Parathyroid adenoma (tissue), 2 donors: ENCODE measurements around the gene MB21D2.

Experiments used
- H2AFZ ChIP-seq: fragments of 300-600 bp; sonication (generic); one replicate; pipeline ENCODE4 v1.7.0; 2017; ENCODE audit warnings: antibody characterized with exemption, mild to moderate bottlenecking
- H3K27ac ChIP-seq: fragments of 300-600 bp; sonication (generic); one replicate; pipeline ENCODE4 v1.7.0; 2017
- H3K27me3 ChIP-seq: fragments of 300-600 bp; sonication (generic); one replicate; pipeline ENCODE4 v1.7.0; 2017; ENCODE audit warnings: low read length; ENCODE audit not compliant: control insufficient read depth, insufficient read depth
- H3K36me3 ChIP-seq: fragments of 300-600 bp; sonication (generic); one replicate; pipeline ENCODE4 v1.7.0; 2017; ENCODE audit warnings: low read length; ENCODE audit not compliant: control insufficient read depth, insufficient read depth
- H3K4me1 ChIP-seq: fragments of 300-600 bp; sonication (generic); one replicate; pipeline ENCODE4 v1.7.0; 2017; ENCODE audit warnings: control low read depth
- H3K4me2 ChIP-seq: fragments of 300-600 bp; sonication (generic); one replicate; pipeline ENCODE4 v1.7.0; 2017; ENCODE audit warnings: low read length
- H3K4me3 ChIP-seq: fragments of 300-600 bp; sonication (generic); one replicate; pipeline ENCODE4 v1.7.0; 2017; ENCODE audit warnings: low read depth, low read length
- H3K79me2 ChIP-seq: fragments of 300-600 bp; sonication (generic); one replicate; pipeline ENCODE4 v1.7.0; 2017; ENCODE audit warnings: control low read depth
- H3K9ac ChIP-seq: fragments of 300-600 bp; sonication (generic); one replicate; pipeline ENCODE4 v1.7.0; 2017; ENCODE audit warnings: mild to moderate bottlenecking
- H3K9me3 ChIP-seq: fragments of 300-600 bp; sonication (generic); one replicate; pipeline ENCODE4 v1.7.0; 2017; ENCODE audit warnings: low read length; ENCODE audit not compliant: control insufficient read depth
- CTCF ChIP-seq: fragments of 300-600 bp; sonication (generic); IDR thresholded peaks from one replicate; pipeline ENCODE4 v1.7.0; 2017; ENCODE audit warnings: antibody characterized with exemption, mild to moderate bottlenecking
- donor health status: primary hyperparathyroidism.

Gene MB21D2

GRCh38 chr3:192928016-192928415 lies 10.4 kb upstream of the MB21D2 start:
- H2AFZ ChIP-seq, result no peak overlapping the region
- no peak overlapping the region for H3K27ac ChIP-seq
- TF ChIP-seq CTCF, result no peak
- no peaks in the 10 kb centered on the region for H3K9me3 ChIP-seq
- no peak overlapping the region for H3K4me2 ChIP-seq
- no peaks in the 10 kb centered on the region for H3K4me1 ChIP-seq
- no peaks in the 10 kb centered on the region for H3K79me2 ChIP-seq
- H3K4me3 ChIP-seq, result no peak overlapping the region
- no peaks in the 10 kb centered on the region for H3K36me3 ChIP-seq
- no peaks in the 10 kb centered on the region for H3K27me3 ChIP-seq
- H3K9ac ChIP-seq, result no peak overlapping the region

- Histone ChIP-seq H3K36me3 (no peaks in the 10 kb centered on the region), H3K4me2 (no peak overlapping the region), H3K79me2 (no peaks in the 10 kb centered on the region), H2AFZ (no peak overlapping the region), H3K27me3 (no peaks in the 10 kb centered on the region), H3K27ac (no peak overlapping the region), H3K4me3 (no peak overlapping the region), H3K9me3 (no peaks in the 10 kb centered on the region), H3K9ac (no peak overlapping the region), H3K4me1 (no peaks in the 10 kb centered on the region)
- TF ChIP-seq CTCF, result no peak
Observed at GRCh38 chr3:192927016-192927415, 9.4 kb upstream of the MB21D2 start.

GRCh38 chr3:192923731-192924130 lies 6.1 kb upstream of the MB21D2 start:
- Histone ChIP-seq H3K9ac (no peak overlapping the region), H2AFZ (no peak overlapping the region), H3K79me2 (no peaks in the 10 kb centered on the region), H3K27ac (no peak overlapping the region), H3K4me3 (no peak overlapping the region), H3K27me3 (no peaks in the 10 kb centered on the region), H3K9me3 (no peaks in the 10 kb centered on the region), H3K36me3 (no peaks in the 10 kb centered on the region), H3K4me1 (no peaks in the 10 kb centered on the region), H3K4me2 (no peak overlapping the region)
- no peak for TF ChIP-seq CTCF

- Histone ChIP-seq H3K9ac (no peak overlapping the region), H2AFZ (no peak overlapping the region), H3K27ac (no peak overlapping the region), H3K36me3 (no peaks in the 10 kb centered on the region), H3K9me3 (no peaks in the 10 kb centered on the region), H3K79me2 (no peaks in the 10 kb centered on the region), H3K27me3 (no peaks in the 10 kb centered on the region), H3K4me2 (no peak overlapping the region), H3K4me1 (no peaks in the 10 kb centered on the region), H3K4me3 (no peak overlapping the region)
- TF ChIP-seq CTCF, result no peak
Observed at GRCh38 chr3:192921793-192922192, 4.1 kb upstream of the MB21D2 start.

GRCh38 chr3:192920411-192920810 lies 2.8 kb upstream of the MB21D2 start:
- Histone ChIP-seq H3K9ac (no peak overlapping the region), H3K27ac (no peak overlapping the region), H3K4me1 (peaks cover 5% of the 10 kb centered on the region), H3K79me2 (no peaks in the 10 kb centered on the region), H3K4me3 (no peak overlapping the region), H3K27me3 (no peaks in the 10 kb centered on the region), H3K36me3 (no peaks in the 10 kb centered on the region), H3K4me2 (no peak overlapping the region), H3K9me3 (no peaks in the 10 kb centered on the region), H2AFZ (no peak overlapping the region)
- TF ChIP-seq CTCF, result no peak
